AG20443 (cell line): Measurements from ENCODE around the gene TRIM34.
"Not testable (repeated sequence)": the region's sequence is repeated elsewhere in the genome, so short reads cannot be mapped to it uniquely, and the experiment has no call there.

ENCODE experiments used
- DNase-seq: peaks from one replicate; pipeline ENCODE4 v3.0.0; 2012; ENCODE audit warnings: low spot score, mixed read lengths

TRIM34 gene

DNA sequence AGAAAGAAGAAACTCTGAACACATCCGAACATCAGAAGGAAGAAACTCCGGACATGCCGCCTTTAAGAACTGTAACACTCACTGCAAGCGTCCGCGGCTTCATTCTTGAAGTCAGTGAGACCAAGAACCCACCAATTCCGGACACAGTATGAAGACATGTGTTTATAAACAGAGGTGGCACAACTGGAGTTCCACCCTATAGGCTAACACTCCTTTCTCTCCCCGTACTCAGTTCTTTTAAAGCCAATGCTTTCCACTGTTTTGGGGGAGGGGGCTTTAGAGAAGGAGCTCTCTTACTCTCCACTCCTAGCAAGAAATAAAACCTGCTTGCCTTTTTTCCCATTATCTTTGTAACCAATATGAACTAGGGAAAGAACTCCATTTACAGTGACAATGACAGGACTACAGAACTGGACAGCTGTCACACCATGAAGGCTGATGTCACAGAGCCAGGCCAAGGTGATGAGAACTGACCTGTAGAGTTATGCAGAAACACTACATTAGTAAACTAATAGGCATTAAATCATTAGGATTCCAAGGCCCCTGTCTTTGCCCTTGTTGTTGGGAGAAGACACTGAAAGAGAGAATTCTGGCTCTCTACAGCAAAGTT, 59.3 kb downstream of the TRIM34 start:
- peak; percentile 11 for DNase-seq

DNA sequence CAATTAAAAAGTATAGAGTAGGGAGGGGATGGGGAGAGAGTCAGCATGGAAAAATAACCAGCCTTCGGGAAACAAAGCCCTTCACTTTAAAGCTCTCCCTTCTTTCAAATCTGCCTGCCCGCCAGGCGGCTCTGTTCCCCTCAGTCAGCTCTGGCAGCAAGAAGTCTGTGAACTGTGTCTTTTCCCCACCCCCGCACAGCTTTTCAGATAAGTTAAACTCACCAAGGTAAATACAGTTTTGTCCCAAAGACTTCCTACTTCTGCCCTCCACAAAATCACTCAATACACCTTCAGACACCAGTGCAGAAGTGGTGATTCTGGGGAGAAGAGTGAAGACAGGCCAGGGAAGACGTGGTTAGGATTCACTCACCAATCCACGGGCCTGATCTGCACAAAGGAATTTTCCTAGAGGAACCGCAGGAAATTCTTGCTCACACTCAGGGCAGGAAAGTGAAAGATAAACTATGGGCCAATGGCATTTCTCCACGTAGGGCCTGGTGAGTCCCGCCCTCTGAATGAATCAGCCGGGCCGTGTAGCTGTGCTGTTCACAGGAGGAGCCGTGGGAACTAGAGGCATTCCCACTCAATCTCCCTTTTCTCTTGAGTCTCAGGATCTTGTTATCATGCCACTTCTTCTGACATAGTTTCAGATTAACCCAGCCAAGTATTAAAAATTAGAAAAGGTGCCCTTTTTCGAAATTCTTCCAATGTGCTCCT, 60.0 kb downstream of the TRIM34 start, which contains the start of gene TRIM5:
Gene TRIM5 (minus strand): TSS at position 429 of the 717 bp plus-strand sequence. CDS start 4,897 bp downstream, outside the sequence.
- DNase-seq = peak; percentile 97

DNA sequence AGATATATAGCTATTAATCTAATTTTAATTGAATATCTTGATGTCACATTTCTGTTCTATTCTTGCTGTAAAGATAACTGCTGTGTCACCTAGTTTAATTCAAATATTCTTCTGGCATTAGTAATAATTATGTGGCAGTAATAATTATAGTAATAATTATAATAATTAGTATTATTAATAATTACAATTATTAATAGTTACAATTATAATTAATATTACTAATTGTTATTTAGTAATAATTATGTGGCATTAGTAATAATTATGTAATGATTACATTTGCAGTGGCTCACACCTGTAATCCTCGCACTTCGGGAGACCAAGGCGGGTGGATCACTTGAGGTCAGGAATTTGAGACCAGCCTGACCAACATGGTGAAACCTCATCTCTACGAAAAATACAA, 61.6 kb downstream of the TRIM34 start:
- DNase-seq = no peak

DNA sequence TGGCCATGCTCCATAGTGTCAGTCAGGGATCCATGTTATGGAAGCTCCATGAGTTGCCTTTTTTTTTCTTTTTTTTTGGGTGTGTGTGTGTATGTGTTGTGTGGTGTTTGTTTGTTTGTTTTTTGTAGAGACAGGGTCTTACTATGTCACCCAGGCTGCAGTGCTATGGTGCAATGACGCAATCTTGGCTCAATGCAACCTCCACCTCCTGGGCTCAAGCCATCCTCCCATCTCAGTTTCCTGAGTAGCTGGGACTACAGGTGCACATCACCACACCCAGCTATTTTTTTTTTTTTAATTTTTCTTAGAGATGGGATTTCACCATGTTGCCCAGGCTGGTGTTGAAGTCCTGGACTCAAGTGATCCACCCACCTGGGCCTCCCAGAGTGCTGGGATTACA, 63.7 kb downstream of the TRIM34 start:
- DNase-seq = no peak

DNA sequence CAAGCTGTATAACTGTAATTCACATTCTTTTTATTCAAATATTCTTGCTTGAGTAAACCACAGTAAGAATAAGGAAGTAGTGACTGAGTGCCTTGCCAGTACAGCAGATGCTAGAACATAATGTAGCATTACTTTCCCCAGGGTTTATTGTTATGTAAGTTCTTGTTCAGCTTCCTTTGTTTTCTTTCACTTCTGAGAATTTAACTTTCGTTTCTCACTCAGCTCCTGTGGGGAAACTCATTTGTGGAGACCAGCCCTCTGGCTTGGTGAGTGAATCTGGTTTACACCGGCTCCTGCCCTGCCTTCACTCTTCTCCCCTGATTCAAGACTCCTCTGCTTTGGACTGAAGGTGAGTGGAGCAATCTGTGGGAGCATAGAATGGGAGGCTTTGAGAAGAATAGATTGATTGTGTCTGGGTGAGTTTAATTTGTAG, 64.8 kb downstream of the TRIM34 start, which contains the start of gene TRIM22:
Gene TRIM22 (plus strand): TSS at position 240 of the 433 bp plus-strand sequence. CDS start 6,443 bp downstream, outside the sequence.
- DNase-seq = peak; percentile 71

DNA sequence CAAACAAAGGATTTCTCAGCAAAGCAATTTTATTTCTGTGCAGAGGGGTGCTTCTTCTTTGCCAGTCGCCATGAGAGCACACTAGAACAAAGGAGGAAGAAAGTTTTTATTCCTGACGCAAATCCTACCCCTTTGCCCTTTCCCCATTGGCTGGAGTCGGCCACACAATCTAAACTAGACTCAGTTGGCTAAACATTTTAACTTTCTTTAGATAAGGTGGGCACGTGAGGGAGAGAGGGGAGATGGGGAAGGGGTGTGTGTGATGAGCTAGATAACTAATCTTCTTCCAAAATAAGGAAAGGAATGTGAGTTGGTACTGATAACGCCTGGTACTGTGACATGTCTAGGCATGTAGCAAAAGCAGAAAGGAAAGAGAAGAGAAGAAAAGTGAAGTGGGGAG, 65.4 kb downstream of the TRIM34 start:
- DNase-seq = peak; percentile 34

DNA sequence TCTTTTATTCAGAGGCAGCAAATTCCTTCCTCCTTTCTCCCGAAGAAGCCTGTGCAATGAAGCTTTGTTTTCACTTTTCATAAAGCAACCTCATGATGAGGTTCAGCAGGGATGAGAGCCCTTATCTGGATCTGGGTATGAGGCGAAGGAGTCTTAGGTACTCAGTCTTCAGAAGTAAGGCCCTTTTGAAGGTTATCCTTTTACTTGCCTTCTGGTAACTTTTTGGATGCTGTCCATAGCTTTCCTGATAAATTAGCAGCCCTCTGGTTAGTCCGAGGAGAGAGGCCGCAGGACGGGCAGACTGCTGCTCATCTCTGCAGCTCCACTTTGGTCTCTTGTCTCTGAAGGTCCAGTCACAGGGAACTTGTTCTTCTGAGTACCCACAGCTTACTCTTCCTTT, 65.9 kb downstream of the TRIM34 start:
- DNase-seq = peak; percentile 56

DNA sequence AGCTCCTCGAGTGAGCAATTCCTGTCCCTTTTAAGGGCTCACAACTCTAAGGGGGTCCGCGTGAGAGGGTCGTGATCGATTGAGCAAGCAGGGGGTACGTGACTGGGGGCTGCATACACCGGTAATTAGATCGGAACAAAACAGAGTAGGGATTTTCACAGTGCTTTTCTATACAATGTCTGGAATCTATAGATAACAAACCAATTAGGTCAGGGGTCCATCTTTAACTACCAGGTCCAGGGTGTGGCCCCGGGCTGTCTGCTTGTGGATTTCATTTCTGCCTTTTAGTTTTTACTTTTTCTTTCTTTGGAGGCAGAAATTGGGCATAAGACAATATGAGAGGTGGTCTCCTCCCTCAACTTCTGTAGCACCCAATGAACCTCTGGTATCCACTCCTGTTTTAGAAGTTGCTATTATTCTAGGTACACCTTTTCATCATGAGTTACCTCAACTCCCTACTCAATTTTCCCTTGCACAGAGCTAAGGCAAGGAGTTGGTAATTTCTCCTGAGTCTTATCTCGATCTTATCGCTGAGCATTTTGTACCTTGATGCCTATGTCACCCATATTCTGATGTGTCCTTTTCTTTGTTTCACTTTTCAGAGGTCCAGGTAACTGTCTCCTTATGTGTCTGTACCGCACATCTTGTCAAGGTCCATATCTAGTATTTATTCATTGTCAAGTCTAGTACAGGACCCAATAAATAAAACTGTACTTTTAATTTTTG, 66.6 kb downstream of the TRIM34 start:
- DNase-seq = not testable (repeated sequence)

DNA sequence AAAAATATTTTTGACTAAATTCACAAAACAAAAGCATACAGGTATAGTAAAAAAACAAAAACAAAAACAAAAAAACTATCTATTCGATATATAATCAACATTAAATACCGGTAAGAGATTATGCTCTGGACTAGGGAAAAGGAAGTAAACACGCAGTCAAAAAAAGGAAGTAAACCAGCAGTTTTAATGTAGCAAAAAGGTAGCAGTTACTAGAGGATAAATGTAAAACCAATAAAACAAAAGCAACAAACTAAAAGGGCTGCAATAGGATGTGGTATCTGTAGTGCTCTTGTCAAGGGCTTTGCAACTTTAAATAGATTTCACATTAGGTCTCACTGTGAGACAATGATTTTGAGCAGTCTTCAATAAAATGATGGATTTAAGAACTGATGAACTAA, 67.2 kb downstream of the TRIM34 start:
- DNase-seq = no peak
